Measurements from ENCODE around the gene MTHFD2L.

DNA sequence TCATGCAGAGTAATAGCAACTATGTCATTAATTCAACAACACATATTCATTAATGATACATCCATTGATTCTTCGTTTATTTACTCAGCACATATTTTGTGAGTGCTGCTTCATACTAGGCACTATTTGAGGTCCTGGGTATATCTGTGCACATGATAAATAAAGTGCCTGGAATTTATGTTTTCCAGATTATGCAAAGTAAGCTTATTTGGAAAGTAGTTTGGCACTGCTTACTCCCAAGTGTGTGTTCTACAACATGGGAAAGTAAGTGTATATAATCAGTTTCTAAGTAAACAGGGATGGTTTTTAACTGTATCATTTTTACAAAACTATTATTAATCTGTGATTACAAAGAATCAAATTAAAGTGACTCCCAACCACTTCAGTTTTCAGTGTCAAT is 133.6 kb downstream of the MTHFD2L start:
- TF ChIP-seq TCF12 (IDR thresholded peaks at IDR 0.05; ENCODE audit: low read depth): no peak
- no peak for TF ChIP-seq RAD21 (IDR thresholded peaks at IDR 0.05; ENCODE audit: low read depth)
- no peak for TF ChIP-seq MAX (IDR thresholded peaks at IDR 0.05)
- no peak for TF ChIP-seq ZBTB7A (IDR thresholded peaks at IDR 0.05; ENCODE audit: low read depth)
- TF ChIP-seq CEBPB (IDR thresholded peaks at IDR 0.05): no peak
- TF ChIP-seq TAF1 (IDR thresholded peaks at IDR 0.05; ENCODE audit: low read depth): no peak
- no peak for TF ChIP-seq REST (IDR thresholded peaks at IDR 0.05; ENCODE audit: low read depth)
- no peak for TF ChIP-seq EP300 (IDR thresholded peaks at IDR 0.05; ENCODE audit: borderline replicate concordance)
- TF ChIP-seq CREB1 (IDR thresholded peaks at IDR 0.05; ENCODE audit: low read depth): no peak
- no peak for TF ChIP-seq USF1 (IDR thresholded peaks at IDR 0.05)
- no peak for TF ChIP-seq YY1 (IDR thresholded peaks at IDR 0.05; ENCODE audit: low read depth)

Data from Ishikawa (cell line).